HEK293 (cell line): ENCODE measurements around the gene RAB3GAP2.
A peak's percentile ranks its signal among the peaks of the same experiment; 100 is the strongest.
"Not testable (repeated sequence)": the region's sequence is repeated elsewhere in the genome, so short reads cannot be mapped to it uniquely, and the experiment has no call there.

ENCODE experiments used
- CTCF ChIA-PET: fragments of 350-600 bp; formaldehyde crosslinking; extraction: SDS; loops from one replicate; lab custom pipeline; 2021; ENCODE audit warnings: antibody characterized with exemption; lab: Yijun Ruan, JAX
- POLR2A ChIA-PET: fragments of 300-600 bp; formaldehyde crosslinking; extraction: SDS; loops from one replicate; lab custom pipeline; 2020; ENCODE audit warnings: antibody characterized with exemption, inconsistent platforms; lab: Yijun Ruan, JAX
- H3K27ac ChIP-seq: fragments of 200-500 bp; sonication (Bioruptor generic); 2 replicates; pipeline ENCODE4 v1.5.1; 2014; ENCODE audit warnings: low read depth, low read length, control low read depth, inconsistent platforms; ENCODE audit errors: extremely low read depth
- H3K36me3 ChIP-seq, 2 experiments: fragments of 200-500 bp in 1 of 2; sonication (Bioruptor generic) in 1 of 2; 1 replicate in 1 of 2; 2 replicates in 1 of 2; pipeline ENCODE4 v1.5.1; 2014 to 2017; ENCODE audit warnings: inconsistent platforms in 2 of 2, low read length in 2 of 2; ENCODE audit not compliant: control insufficient read depth in 2 of 2, insufficient read depth in 1 of 2
- H3K4me1 ChIP-seq: fragments of 200-500 bp; sonication (Bioruptor generic); 2 replicates; pipeline ENCODE4 v1.5.1; 2014; ENCODE audit warnings: mild to moderate bottlenecking, low read length, inconsistent platforms; ENCODE audit not compliant: control insufficient read depth, insufficient read depth
- H3K4me3 ChIP-seq: 2 replicates; pipeline ENCODE4 v1.5.1; 2011; ENCODE audit warnings: low read depth, mild to moderate bottlenecking, control low read depth, low read length, moderate library complexity
- H3K9me3 ChIP-seq: fragments of 200-500 bp; sonication (Bioruptor generic); 2 replicates; pipeline ENCODE4 v1.5.1; 2014; ENCODE audit warnings: low read depth, low read length, inconsistent platforms; ENCODE audit not compliant: control insufficient read depth, insufficient read depth
- CTCF ChIP-seq: fragments of 450-650 bp; formaldehyde crosslinking; IDR thresholded peaks from 2 replicates; pipeline ENCODE4 v1.5.1; 2016; ENCODE audit warnings: missing biosample characterization, missing genetic modification characterization
- GFI1B ChIP-seq: fragments of 450-650 bp; formaldehyde crosslinking; IDR thresholded peaks from 2 replicates; pipeline ENCODE4 v1.5.1; 2016; ENCODE audit warnings: missing biosample characterization, missing genetic modification characterization
- PRDM2 ChIP-seq: fragments of 450-650 bp; formaldehyde crosslinking; IDR thresholded peaks from 2 replicates; pipeline ENCODE4 v1.5.1; 2016; ENCODE audit warnings: missing biosample characterization, missing genetic modification characterization, borderline replicate concordance
- SALL2 ChIP-seq: fragments of 450-650 bp; formaldehyde crosslinking; IDR thresholded peaks from 2 replicates; pipeline ENCODE4 v1.5.0; 2017; ENCODE audit warnings: missing biosample characterization, mild to moderate bottlenecking, missing genetic modification characterization, borderline replicate concordance
- ZBTB17 ChIP-seq: fragments of 450-650 bp; formaldehyde crosslinking; IDR thresholded peaks from 2 replicates; pipeline ENCODE4 v1.5.1; 2016; ENCODE audit warnings: missing biosample characterization, missing genetic modification characterization
- ZNF121 ChIP-seq: fragments of 450-650 bp; formaldehyde crosslinking; IDR thresholded peaks from 2 replicates; pipeline ENCODE4 v1.5.1; 2016; ENCODE audit warnings: missing biosample characterization, missing genetic modification characterization
- ZNF2 ChIP-seq: fragments of 450-650 bp; formaldehyde crosslinking; IDR thresholded peaks from 2 replicates; pipeline ENCODE4 v1.5.1; 2016; ENCODE audit warnings: missing biosample characterization, missing genetic modification characterization
- ZNF23 ChIP-seq: fragments of 450-650 bp; formaldehyde crosslinking; IDR thresholded peaks from 2 replicates; pipeline ENCODE4 v1.5.1; 2016; ENCODE audit warnings: missing biosample characterization, missing genetic modification characterization, borderline replicate concordance
- ZNF335 ChIP-seq: fragments of 450-650 bp; formaldehyde crosslinking; conservative IDR thresholded peaks from 2 replicates; pipeline ENCODE4 v1.5.1; 2016; ENCODE audit warnings: missing biosample characterization, missing genetic modification characterization
- ZNF426 ChIP-seq: fragments of 450-650 bp; formaldehyde crosslinking; IDR thresholded peaks from 2 replicates; pipeline ENCODE4 v1.5.1; 2017; ENCODE audit warnings: missing biosample characterization, missing genetic modification characterization, mild to moderate bottlenecking, inconsistent platforms, moderate library complexity
- ZNF521 ChIP-seq: fragments of 450-650 bp; formaldehyde crosslinking; IDR thresholded peaks from 2 replicates; pipeline ENCODE4 v1.5.1; 2017; ENCODE audit warnings: missing biosample characterization, mild to moderate bottlenecking, missing genetic modification characterization
- ZNF580 ChIP-seq: fragments of 450-650 bp; formaldehyde crosslinking; IDR thresholded peaks from 2 replicates; pipeline ENCODE4 v1.5.1; 2016; ENCODE audit warnings: missing biosample characterization, missing genetic modification characterization
- ZNF621 ChIP-seq: fragments of 450-650 bp; formaldehyde crosslinking; IDR thresholded peaks from 2 replicates; pipeline ENCODE4 v1.5.1; 2017; ENCODE audit warnings: missing biosample characterization, missing genetic modification characterization
- ZNF654 ChIP-seq: fragments of 450-650 bp; formaldehyde crosslinking; IDR thresholded peaks from 2 replicates; pipeline ENCODE4 v1.5.1; 2016; ENCODE audit warnings: low read depth, missing biosample characterization, missing genetic modification characterization
- ZNF664 ChIP-seq: fragments of 450-650 bp; formaldehyde crosslinking; IDR thresholded peaks from 2 replicates; pipeline ENCODE4 v1.5.1; 2016; ENCODE audit warnings: missing biosample characterization, missing genetic modification characterization
- ZNF830 ChIP-seq: fragments of 450-650 bp; IDR thresholded peaks from 2 replicates; pipeline ENCODE4 v1.5.0; 2018; ENCODE audit warnings: missing biosample characterization, missing genetic modification characterization, low read depth, mild to moderate bottlenecking, moderate library complexity
- ZNF837 ChIP-seq: fragments of 450-650 bp; formaldehyde crosslinking; IDR thresholded peaks from 2 replicates; pipeline ENCODE4 v1.5.1; 2016; ENCODE audit warnings: missing biosample characterization, missing genetic modification characterization
- TF ChIP-seq, protein P1 (sequence below): fragments of 450-650 bp; formaldehyde crosslinking; IDR thresholded peaks from 2 replicates; pipeline ENCODE4 v1.5.1; 2016; ENCODE audit warnings: missing biosample characterization, missing genetic modification characterization, borderline replicate concordance
- TF ChIP-seq, protein P2 (sequence below): fragments of 450-650 bp; formaldehyde crosslinking; IDR thresholded peaks from 2 replicates; pipeline ENCODE4 v1.5.1; 2017; ENCODE audit warnings: missing biosample characterization, missing genetic modification characterization

The RAB3GAP2 gene

GRCh38 chr1:220218397-220219135 is 53.7 kb downstream of the RAB3GAP2 start:
- TF ChIP-seq CTCF (tag by site-specific recombination) (peak; percentile 37), ZNF2 (0 out of 2 replicates have a peak, but pooled peaks have one; percentile 24), ZNF654 (peak; percentile 60)
- not testable (repeated sequence) for H3K27ac ChIP-seq, H3K36me3 ChIP-seq, H3K4me1 ChIP-seq, H3K9me3 ChIP-seq, H3K4me3 ChIP-seq
- POLR2A ChIA-PET: interaction anchor here (1.0 kb wide), 1 partner anchor 54 kb away, joined by 5 read pairs; the partner anchor contains the start of gene RAB3GAP2
- CTCF ChIA-PET: interaction anchor here (0.5 to 3.7 kb wide), 29 partner anchors 8 to 1633 kb away, joined by 3 to 22 read pairs (median 4); partner anchors contain the start of gene RAB3GAP2

GRCh38 chr1:220217383-220217988 is 54.8 kb downstream of the RAB3GAP2 start:
- no peaks in the 10 kb centered on the region for H3K9me3 ChIP-seq
- peaks cover 9% of the 10 kb centered on the region; the same call in 1 of the 2 replicates for H3K4me1 ChIP-seq
- POLR2A ChIA-PET: interaction anchor here (1.5 kb wide), 1 partner anchor 31 kb away, joined by 3 read pairs; no protein-coding TSS in a partner anchor
- CTCF ChIA-PET: interaction anchor here (0.6 to 3.7 kb wide), 19 partner anchors 8 to 559 kb away, joined by 3 to 22 read pairs (median 4); no protein-coding TSS in a partner anchor
- no peak overlapping the region for H3K4me3 ChIP-seq
- peaks cover 2% of the 10 kb centered on the region in 2 experiments; a peak in 2 of 3 replicates for H3K36me3 ChIP-seq
- no peak overlapping the region for H3K27ac ChIP-seq
- TF ChIP-seq ZNF521 (no peak), ZBTB17 (no peak), PRDM2 (tag by site-specific recombination) (no peak), ZNF426 (tag by site-specific recombination) (no peak), ZNF580 (tag by site-specific recombination) (no peak), ZNF830 (no peak), ZNF335 (no peak), ZNF121 (tag by site-specific recombination) (no peak), ZNF664 (tag by site-specific recombination) (no peak), SALL2 (tag by site-specific recombination) (no peak), ZNF23 (tag by site-specific recombination) (no peak), ZNF837 (tag by site-specific recombination) (no peak), GFI1B (tag by site-specific recombination) (no peak), ZNF621 (tag by site-specific recombination) (no peak)
- TF ChIP-seq, protein P1, sequence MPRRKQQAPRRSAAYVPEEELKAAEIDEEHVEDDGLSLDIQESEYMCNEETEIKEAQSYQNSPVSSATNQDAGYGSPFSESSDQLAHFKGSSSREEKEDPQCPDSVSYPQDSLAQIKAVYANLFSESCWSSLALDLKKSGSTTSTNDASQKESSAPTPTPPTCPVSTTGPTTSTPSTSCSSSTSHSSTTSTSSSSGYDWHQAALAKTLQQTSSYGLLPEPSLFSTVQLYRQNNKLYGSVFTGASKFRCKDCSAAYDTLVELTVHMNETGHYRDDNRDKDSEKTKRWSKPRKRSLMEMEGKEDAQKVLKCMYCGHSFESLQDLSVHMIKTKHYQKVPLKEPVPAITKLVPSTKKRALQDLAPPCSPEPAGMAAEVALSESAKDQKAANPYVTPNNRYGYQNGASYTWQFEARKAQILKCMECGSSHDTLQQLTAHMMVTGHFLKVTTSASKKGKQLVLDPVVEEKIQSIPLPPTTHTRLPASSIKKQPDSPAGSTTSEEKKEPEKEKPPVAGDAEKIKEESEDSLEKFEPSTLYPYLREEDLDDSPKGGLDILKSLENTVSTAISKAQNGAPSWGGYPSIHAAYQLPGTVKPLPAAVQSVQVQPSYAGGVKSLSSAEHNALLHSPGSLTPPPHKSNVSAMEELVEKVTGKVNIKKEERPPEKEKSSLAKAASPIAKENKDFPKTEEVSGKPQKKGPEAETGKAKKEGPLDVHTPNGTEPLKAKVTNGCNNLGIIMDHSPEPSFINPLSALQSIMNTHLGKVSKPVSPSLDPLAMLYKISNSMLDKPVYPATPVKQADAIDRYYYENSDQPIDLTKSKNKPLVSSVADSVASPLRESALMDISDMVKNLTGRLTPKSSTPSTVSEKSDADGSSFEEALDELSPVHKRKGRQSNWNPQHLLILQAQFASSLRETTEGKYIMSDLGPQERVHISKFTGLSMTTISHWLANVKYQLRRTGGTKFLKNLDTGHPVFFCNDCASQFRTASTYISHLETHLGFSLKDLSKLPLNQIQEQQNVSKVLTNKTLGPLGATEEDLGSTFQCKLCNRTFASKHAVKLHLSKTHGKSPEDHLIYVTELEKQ (tag by site-specific recombination): no peak
- TF ChIP-seq, protein P2, sequence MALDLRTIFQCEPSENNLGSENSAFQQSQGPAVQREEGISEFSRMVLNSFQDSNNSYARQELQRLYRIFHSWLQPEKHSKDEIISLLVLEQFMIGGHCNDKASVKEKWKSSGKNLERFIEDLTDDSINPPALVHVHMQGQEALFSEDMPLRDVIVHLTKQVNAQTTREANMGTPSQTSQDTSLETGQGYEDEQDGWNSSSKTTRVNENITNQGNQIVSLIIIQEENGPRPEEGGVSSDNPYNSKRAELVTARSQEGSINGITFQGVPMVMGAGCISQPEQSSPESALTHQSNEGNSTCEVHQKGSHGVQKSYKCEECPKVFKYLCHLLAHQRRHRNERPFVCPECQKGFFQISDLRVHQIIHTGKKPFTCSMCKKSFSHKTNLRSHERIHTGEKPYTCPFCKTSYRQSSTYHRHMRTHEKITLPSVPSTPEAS: no peak
